ENCODE measurements around the gene FRMD4A.
"Not testable (repeated sequence)": the region's sequence is repeated elsewhere in the genome, so short reads cannot be mapped to it uniquely, and the experiment has no call there.

Gene FRMD4A

GRCh38 chr10:13944823-13945222 is 385.9 kb downstream of the FRMD4A start:
- DNase-seq, result no peak

GRCh38 chr10:13943735-13944398 is 386.9 kb downstream of the FRMD4A start:
- no peak for DNase-seq

- DNase-seq, result no peak
Measured at GRCh38 chr10:13942035-13942434, 388.7 kb downstream of the FRMD4A start.

DNA sequence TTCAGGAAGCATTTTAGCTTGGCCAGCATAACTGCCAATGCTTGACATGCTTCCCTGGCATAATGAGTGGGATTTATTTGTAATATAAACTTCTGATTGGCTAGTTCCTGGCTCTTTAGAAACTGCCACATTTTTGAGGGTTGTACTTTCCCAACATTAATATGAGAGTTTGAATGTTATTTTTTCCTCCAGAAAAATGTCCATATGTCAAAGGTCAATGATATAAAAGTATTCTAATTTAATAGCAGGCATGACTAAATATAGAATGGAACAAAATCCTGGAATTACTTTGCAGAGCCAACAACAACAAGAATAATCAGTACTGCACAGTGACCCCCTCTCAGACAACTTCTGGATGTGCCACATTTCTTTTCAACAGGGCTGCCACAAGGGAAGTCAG is 391.3 kb downstream of the FRMD4A start:
- DNase-seq, result no peak

- DNase-seq, result no peak
Measured at GRCh38 chr10:13938950-13939349, 391.8 kb downstream of the FRMD4A start.

DNA sequence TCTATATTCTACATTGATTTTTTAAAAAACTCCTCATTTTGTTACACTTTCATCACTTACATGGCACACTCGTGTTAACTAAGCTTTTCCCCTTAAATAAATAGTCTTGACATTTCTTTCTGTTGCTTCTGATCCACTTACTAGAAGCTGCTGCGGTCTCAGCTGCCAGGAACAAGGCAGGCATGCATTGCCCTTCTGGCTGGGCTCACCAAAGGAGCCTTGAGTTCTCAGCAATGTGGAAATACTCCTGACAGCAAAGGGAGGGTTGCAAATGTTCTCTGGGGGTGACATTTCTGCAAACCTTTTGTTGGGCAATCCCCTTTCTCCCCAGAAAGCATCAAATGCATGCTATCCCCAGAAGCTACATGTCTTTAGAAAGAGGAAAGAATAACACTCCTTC is 393.9 kb downstream of the FRMD4A start:
- no peak for DNase-seq

DNA sequence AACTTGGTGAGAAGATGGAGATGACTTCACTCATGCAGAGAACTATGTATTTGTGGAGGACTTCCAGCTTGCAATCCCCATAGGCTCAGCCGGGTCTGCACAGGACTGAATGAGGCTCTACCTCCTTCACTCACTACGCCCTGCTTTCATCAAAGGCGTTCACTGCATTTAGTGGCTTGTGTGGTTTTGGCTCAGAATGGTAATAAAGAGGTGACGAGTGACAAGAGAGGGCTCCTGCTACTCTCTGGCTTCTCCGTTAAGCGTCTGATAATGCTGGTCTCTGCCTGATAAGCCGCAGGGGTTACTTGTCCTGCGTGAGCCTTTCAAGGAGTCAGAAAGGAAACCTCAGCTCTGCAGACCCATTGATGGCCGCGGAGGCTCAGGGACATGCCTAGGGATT is 400.6 kb downstream of the FRMD4A start:
- DNase-seq, result no peak

- DNase-seq, result no peak
Measured at GRCh38 chr10:13928451-13928850, 402.3 kb downstream of the FRMD4A start.

- DNase-seq, result no peak
Measured at GRCh38 chr10:13925971-13926780, 404.5 kb downstream of the FRMD4A start.

DNA sequence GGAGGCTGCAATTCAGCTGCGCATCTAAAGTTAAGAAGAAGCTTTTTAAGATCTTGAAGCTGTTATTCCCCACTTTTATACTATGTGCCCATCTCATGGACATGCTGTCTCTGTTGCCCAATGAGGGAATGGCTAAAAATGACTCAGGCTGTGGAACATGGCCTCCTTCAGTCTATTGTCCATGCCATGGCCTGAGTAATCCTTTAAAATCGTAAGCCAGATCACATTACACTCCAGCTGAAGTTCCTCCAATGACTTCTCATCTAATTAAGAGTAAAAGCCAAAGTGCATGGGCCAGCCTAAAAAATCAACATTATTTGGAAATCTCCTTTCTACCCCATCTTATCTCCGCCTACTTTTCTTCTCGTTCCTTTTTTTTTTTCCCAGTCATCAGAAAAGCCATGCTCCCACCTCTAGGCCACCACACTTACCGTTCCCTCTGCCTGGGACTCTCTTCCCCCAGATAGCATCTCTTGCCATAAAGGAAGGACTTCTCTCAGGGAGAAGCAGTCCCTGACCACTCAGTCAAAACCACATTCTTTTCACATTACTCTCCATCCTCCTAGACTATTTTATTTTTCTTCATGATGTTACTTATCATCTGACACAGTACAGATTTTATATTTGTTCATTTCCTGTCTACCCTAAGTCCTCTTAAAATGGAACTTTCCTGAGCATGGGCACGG is 406.5 kb downstream of the FRMD4A start:
- no peak for DNase-seq

- DNase-seq, result no peak
Measured at GRCh38 chr10:13922586-13922985, 408.1 kb downstream of the FRMD4A start.

DNA sequence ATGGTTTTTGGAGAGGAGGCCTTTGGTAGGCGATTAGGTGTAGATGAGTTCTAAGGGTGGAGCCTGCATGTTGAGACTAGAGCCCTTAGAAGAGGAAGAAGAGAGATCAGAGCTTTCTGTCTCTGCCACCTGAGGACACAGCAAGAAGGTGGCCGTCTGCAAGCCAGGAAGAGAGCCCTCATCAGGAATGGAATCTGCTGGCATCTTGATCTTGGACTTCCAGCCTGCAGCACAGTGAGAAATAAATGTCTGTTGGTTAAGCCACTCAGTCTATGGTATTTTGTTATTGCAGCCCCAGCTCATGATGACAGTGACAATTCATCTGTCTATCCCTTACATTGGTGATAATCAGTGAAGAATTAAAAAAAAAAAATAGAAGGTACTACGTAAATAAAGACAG is 408.8 kb downstream of the FRMD4A start:
- DNase-seq, result no peak

DNA sequence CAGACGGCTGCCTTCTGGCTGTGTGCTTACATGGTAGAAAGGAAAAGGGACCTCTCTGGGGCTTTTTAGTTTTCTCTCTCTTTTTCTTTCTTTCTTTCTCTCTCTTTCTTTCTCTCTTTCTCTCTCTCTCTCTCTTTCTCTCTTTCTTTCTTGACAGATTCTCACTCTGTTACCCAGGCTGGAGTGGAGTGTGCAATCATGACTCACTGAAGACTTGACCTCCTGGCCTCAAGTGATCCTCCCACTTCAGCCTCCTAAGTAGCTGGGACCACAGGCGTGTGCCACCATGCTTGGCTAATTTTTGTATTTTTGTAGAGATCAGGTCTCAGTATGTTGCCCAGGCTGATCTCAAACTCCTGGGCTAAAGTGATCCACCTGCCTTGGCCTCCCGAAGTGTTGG is 409.6 kb downstream of the FRMD4A start:
- not testable (repeated sequence) for DNase-seq

GRCh38 chr10:13920465-13920864 is 410.3 kb downstream of the FRMD4A start:
- no peak for DNase-seq

DNA sequence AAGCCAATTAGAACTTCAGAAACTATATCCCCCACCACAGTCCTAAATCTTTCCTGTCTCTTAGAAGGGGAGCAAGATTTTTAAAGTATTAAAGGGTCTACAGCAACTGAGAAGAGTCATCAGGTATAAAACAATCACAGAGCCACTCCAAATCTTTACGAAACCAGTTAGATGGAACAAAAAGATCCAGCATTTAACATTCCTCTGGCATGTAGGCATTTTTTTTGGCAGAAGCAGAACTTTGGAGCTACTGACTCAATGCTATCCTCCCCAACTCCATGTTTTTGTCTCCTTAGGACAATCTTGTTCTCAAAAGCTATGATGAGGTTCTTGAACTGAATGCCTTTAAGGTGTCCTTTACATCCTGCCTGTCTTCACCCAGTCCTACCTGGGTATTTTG is 410.7 kb downstream of the FRMD4A start:
- no peak for DNase-seq

DNA sequence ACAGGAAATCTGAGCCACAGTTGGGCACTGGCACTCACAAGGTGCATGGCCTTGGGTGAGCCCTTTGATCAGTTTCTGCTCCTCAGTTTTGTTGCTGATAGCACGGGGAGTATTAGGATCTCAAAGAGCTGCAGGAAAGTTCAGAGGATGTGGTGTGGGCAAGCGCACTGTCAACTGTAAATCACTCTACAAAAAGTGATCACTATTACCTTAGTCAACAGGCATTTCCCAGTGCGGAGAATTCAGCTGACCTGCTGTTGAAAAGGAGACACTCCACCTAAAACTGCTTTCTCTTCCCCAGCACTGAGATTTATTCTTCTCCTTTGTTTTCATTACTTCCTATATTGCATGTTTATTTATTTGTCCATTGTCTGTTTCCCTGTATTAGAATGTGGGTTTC is 412.9 kb downstream of the FRMD4A start:
- no peak for DNase-seq

DNA sequence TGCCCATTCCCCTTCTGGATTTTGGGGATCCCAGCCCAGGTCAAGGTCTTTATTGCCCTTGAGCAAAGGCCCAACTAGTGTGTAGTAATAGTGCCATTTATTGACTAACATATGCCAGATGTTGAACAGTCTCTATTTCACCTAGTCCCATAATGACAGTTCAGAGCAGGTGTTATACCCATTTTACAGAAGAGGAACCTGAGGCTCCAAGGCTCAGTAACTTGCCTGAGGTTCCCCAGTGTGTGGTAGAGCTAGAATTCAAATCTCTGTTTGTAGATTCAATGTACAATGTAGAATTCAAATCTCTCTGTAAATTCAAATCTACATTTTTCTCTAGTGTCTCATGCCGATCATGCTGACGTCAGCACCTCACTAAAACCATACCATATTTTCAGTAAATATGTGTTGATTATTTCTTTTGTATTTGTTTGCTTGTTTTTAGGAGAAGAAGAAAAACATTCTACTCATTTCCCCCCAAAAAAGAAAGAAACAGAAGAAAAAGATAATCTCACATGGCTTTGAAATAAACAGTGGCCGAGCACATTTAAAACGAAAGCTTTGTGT is 414.3 kb downstream of the FRMD4A start:
- DNase-seq, result no peak

DNA sequence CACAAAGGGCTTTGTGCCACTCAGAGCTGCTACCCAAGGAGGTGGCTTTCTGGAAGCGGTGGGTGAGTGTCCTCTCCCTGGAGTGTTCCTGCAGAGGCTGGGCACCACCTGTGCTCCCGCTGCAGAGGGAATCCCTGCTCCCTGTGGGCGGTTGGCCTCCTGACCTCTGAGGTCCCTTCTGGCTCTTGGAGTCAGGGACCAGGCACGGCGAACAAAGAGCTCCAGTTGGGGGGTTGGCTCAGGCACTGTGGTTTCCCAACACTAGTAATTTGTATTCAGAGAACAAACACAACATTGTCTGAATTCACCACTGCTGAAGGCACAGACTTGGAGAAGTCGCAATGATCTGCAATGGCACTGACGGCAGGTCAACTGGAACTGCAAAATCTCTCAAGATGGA is 415.0 kb downstream of the FRMD4A start:
- DNase-seq, result peak in 12 of 14 donors; percentile 16 to 86 (median 71)

DNA sequence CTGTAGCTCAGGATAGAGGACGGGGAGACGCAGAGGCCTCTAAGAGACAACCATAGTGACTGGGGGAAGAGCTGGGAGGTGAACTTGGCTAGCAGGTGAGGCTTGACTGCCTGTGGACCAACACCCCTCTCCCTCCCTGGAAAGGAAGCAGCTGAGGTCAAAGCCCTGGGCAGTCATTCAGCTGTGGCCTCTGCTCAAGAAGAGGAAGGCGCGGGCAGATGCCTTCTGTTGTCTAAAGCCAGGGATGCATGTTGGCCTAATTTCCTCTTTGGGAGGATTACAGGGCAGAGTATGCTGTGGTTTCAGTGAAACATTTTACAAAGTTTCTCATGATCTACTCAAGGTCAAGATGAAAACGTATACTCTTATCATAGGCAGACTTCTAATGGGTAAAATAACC is 416.8 kb downstream of the FRMD4A start:
- DNase-seq, result peak in 6 of 14 donors; percentile 7 to 35 (median 25)

GRCh38 chr10:13911821-13912520 is 418.8 kb downstream of the FRMD4A start:
- DNase-seq, result no peak

DNA sequence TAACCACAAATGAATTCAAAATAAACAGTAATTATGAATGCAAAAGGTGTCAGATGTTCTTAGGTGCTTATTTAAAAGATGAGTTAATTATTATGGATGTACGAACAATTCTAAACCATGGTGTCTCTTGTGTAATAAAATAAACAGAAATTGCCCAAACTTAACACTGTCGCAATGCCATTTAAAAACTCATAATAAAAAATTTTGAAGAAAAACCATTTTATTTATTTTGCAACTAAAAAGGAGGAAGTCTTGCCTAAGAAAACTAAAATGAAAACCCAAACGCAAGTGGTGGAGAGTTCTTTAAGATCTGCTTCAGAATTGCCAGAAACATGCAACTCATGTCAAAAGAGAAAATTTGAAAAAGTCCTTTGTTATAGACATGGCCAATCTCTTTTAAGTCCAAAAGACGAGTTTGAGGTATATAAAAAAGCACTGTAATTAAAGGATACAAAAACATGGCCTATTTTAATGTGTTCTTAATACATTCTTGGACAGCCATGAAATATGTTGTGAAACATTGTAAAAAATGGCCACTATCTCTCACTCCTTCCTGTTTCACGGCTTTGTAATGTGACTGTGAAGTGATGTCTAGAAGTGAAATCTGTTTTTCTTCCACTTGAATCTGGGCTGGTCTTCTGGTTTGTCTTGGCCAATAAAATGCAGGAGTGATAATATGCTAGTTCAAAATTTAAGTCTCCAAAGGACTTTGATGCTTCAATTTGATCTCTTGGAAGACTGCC is 421.0 kb downstream of the FRMD4A start:
- no peak for DNase-seq

GRCh38 chr10:13908475-13908874 is 422.2 kb downstream of the FRMD4A start:
- DNase-seq, result no peak
